Left lung (tissue), 10 donors: ENCODE results near the gene STAC. TPM values are rescaled to one million over a fixed set of nuclear protein-coding genes. Genes with fewer than 3 reads are reported as not detected.

Source experiments
- ATAC-seq: fragments of 200-7000 bp; cut with Tn5 transposase; one replicate; pipeline ENCODE4 v1.9.1; 2020; ENCODE audit warnings: moderate library complexity
- DNase-seq, 4 donors: peaks; one replicate each; pipeline ENCODE4 v3.0.0-alpha.2; 2013 to 2020
- H3K27ac ChIP-seq, 2 donors: fragments of 200-600 bp; sonication (generic) in 1 of 2; one replicate each; pipeline versions ENCODE4 v1.5.0 to v1.8.0; 2020 to 2021
- H3K27me3 ChIP-seq, 2 donors: fragments of 200-600 bp; sonication (generic) in 1 of 2; one replicate each; pipeline versions ENCODE4 v1.5.0 to v1.8.0; 2020 to 2021
- H3K36me3 ChIP-seq, 2 donors: fragments of 200-600 bp; sonication (generic) in 1 of 2; one replicate each; pipeline versions ENCODE4 v1.5.0 to v1.8.0; 2020 to 2021
- H3K4me1 ChIP-seq, 2 donors: fragments of 200-600 bp; one replicate each; pipeline ENCODE4 v1.8.0; 2021
- H3K4me3 ChIP-seq, 2 donors: fragments of 200-600 bp; sonication (generic) in 1 of 2; one replicate each; pipeline versions ENCODE4 v1.5.0 to v1.8.0; 2020 to 2021; ENCODE audit warnings: mild to moderate bottlenecking in 1 of 2
- H3K9me3 ChIP-seq, 2 donors: fragments of 200-600 bp; sonication (generic) in 1 of 2; one replicate each; pipeline versions ENCODE4 v1.5.0 to v1.8.0; 2020 to 2021
- CTCF ChIP-seq, 2 donors: fragments of 200-600 bp; sonication (generic) in 1 of 2; IDR thresholded peaks; one replicate each; pipeline versions ENCODE4 v1.5.0 to v1.8.0; 2021; ENCODE audit warnings: antibody characterized with exemption in 2 of 2
- intact Hi-C, 2 donors: fragments of 100-400 bp; cut with DNase I; formaldehyde crosslinking; loops; one replicate each; pipeline versions ENCODE4 v1.11.2 to v1.14.2; 2022
- polyA plus RNA-seq, 6 donors: library from polyadenylated mRNA; unstranded; fragments of 120-200 nt; gene quantifications; one replicate each; pipeline ENCODE4 v1.2.1, GENCODE V29; 2013; ENCODE audit not compliant: insufficient read length in 6 of 6
- total RNA-seq, 2 donors: library from RNA; stranded (reverse); fragmentation: NEBNext Ultra II Directional; extraction: Animal tissue kit (Norgen Biotek cat#: 25700); gene quantifications; one replicate each; pipeline ENCODE4 v1.2.1, GENCODE V29; 2021
- donor health status: DM: no; HTN: yes; CAD: no.
- donor health status: DM: no; HTN: no; CAD: no.

The STAC gene
- total and polyA plus RNA-seq, 8 donors, result 0.53 to 16.7 (median 1.2) TPM

- intact Hi-C loops, result no loop called here
- peaks cover 0 to 4% of the 10 kb centered on the region in 2 donors for H3K9me3 ChIP-seq
- H3K4me3 ChIP-seq, result no peak overlapping the region
- no peak for TF ChIP-seq CTCF (IDR thresholded peaks at IDR 0.05)
- DNase-seq (no peak), ATAC-seq (no peak)
- H3K27ac ChIP-seq, result no peak overlapping the region
- no peaks in the 10 kb centered on the region for H3K36me3 ChIP-seq
- peaks cover 0 to 8% of the 10 kb centered on the region in 2 donors for H3K4me1 ChIP-seq
- H3K27me3 ChIP-seq, result no peaks in the 10 kb centered on the region
Measured at GRCh38 chr3:36364260-36364659, 16.0 kb upstream of the STAC start.

- Histone ChIP-seq H3K36me3 (no peaks in the 10 kb centered on the region), H3K4me3 (no peak overlapping the region), H3K9me3 (no peaks in the 10 kb centered on the region), H3K27ac (no peak overlapping the region), H3K27me3 (no peaks in the 10 kb centered on the region), H3K4me1 (peaks cover 0 to 8% of the 10 kb centered on the region in 2 donors)
- intact Hi-C loops, result no loop called here
- no peak for ATAC-seq
- DNase-seq, result no peak
- no peak for TF ChIP-seq CTCF (IDR thresholded peaks at IDR 0.05)
Measured at GRCh38 chr3:36365829-36366228, 14.5 kb upstream of the STAC start.

- TF ChIP-seq CTCF (IDR thresholded peaks at IDR 0.05), result no peak
- Histone ChIP-seq H3K27ac (no peak overlapping the region), H3K36me3 (no peaks in the 10 kb centered on the region), H3K4me3 (no peak overlapping the region), H3K9me3 (no peaks in the 10 kb centered on the region), H3K4me1 (peaks cover 0 to 8% of the 10 kb centered on the region in 2 donors), H3K27me3 (no peaks in the 10 kb centered on the region)
- ATAC-seq (no peak), DNase-seq (no peak)
- intact Hi-C loops, result no loop called here
Measured at GRCh38 chr3:36366308-36366707, 14.0 kb upstream of the STAC start.

- Histone ChIP-seq H3K36me3 (no peaks in the 10 kb centered on the region), H3K4me3 (no peak overlapping the region), H3K9me3 (no peaks in the 10 kb centered on the region), H3K4me1 (peaks cover 0 to 1% of the 10 kb centered on the region in 2 donors), H3K27ac (no peak overlapping the region), H3K27me3 (no peaks in the 10 kb centered on the region)
- no peak for TF ChIP-seq CTCF (IDR thresholded peaks at IDR 0.05)
- no peak for DNase-seq
- intact Hi-C loops, result no loop called here
- ATAC-seq, result no peak
Measured at GRCh38 chr3:36367912-36368573, 12.3 kb upstream of the STAC start.

GRCh38 chr3:36372534-36372935, 7.8 kb upstream of the STAC start:
- ATAC-seq, result peak; percentile 80
- Histone ChIP-seq H3K27ac (no peak overlapping the region), H3K4me1 (peaks cover 0 to 3% of the 10 kb centered on the region in 2 donors), H3K9me3 (no peaks in the 10 kb centered on the region), H3K27me3 (no peaks in the 10 kb centered on the region), H3K36me3 (no peaks in the 10 kb centered on the region), H3K4me3 (no peak overlapping the region)
- DNase-seq, result no peak
- no peak for TF ChIP-seq CTCF (IDR thresholded peaks at IDR 0.05)
- intact Hi-C loops, result no loop called here
